Endothelial cell of umbilical vein (primary cell): ENCODE measurements around the gene PDE3B. TPM values are rescaled to one million over a fixed set of nuclear protein-coding genes. Genes with fewer than 3 reads are reported as not detected.

ENCODE experiments used
- BruUV-seq: library from RNA; stranded (reverse); fragments of 400-500 nt; replicated peaks from 2 replicates; lab custom pipeline; 2021; lab: Mats Ljungman, UMichigan
- CTCF ChIA-PET: fragments of 300-600, 350-600 bp; sonication (Branson Sonifier 250); formaldehyde crosslinking; loops from one replicate; lab custom pipeline; 2021; ENCODE audit warnings: antibody characterized with exemption, inconsistent platforms; lab: Charles Lee
- POLR2A ChIA-PET: fragments of 300-600, 350-600 bp; sonication (Branson Sonifier 250); formaldehyde crosslinking; loops from one replicate; lab custom pipeline; 2021; ENCODE audit warnings: antibody characterized with exemption, inconsistent platforms; lab: Charles Lee
- DNase-seq: peaks from one replicate; pipeline ENCODE4 v3.0.0-alpha.2; 2011; ENCODE audit warnings: low read depth, low spot score
- FAIRE-seq: peaks from 2 replicates; lab custom pipeline; 2011; peaks lifted over from hg19 to GRCh38; lab: Jason Lieb, UNC
- H2AFZ ChIP-seq: 2 replicates; pipeline ENCODE4 v1.6.0; 2012; ENCODE audit warnings: low read depth, low read length, control low read depth, inconsistent platforms
- H3K27ac ChIP-seq: 2 replicates; pipeline ENCODE4 v1.5.1; 2011; ENCODE audit warnings: low read depth, mild to moderate bottlenecking, control low read depth, low read length, moderate library complexity; ENCODE audit not compliant: insufficient read depth
- H3K27me3 ChIP-seq, 2 experiments: 2 replicates each; pipeline versions ENCODE4 v1.6.0 to v1.6.1; 2011; ENCODE audit warnings: low read length in 2 of 2, mixed read lengths in 1 of 2; ENCODE audit not compliant: control insufficient read depth in 2 of 2, insufficient read depth in 2 of 2
- H3K36me3 ChIP-seq, 2 experiments: 2 replicates in 1 of 2; 3 replicates in 1 of 2; pipeline ENCODE4 v1.5.1; 2011; ENCODE audit warnings: low read length in 2 of 2, mild to moderate bottlenecking in 1 of 2, moderate library complexity in 1 of 2; ENCODE audit not compliant: control insufficient read depth in 2 of 2, insufficient read depth in 2 of 2; ENCODE audit errors: extremely low read depth in 1 of 2
- H3K4me1 ChIP-seq: 3 replicates; pipeline ENCODE4 v1.5.1; 2011; ENCODE audit warnings: mild to moderate bottlenecking, low read length; ENCODE audit not compliant: control insufficient read depth, insufficient read depth; ENCODE audit errors: extremely low read depth
- H3K4me2 ChIP-seq: 2 replicates; pipeline ENCODE4 v1.6.1; 2011; ENCODE audit warnings: low read length, control low read depth, mixed read lengths; ENCODE audit not compliant: insufficient read depth
- H3K4me3 ChIP-seq, 3 experiments: fragments of 200-600 bp in 1 of 3; sonication (generic), shearing (Covaris generic) in 1 of 3; replicated peaks in 1 of 3; 2 replicates each; pipeline ENCODE4 v1.5.1; 2011 to 2016; ENCODE audit warnings: control low read depth in 3 of 3, low read length in 3 of 3, mild to moderate bottlenecking in 2 of 3, inconsistent platforms in 1 of 3, low read depth in 1 of 3, moderate library complexity in 1 of 3; ENCODE audit not compliant: insufficient read depth in 1 of 3
- H3K79me2 ChIP-seq: 2 replicates; pipeline ENCODE4 v1.6.0; 2012; ENCODE audit warnings: low read length, inconsistent platforms; ENCODE audit not compliant: control insufficient read depth, insufficient read depth
- H3K9ac ChIP-seq: replicated peaks from 2 replicates; pipeline ENCODE3; 2011; ENCODE audit warnings: low read length, control low read depth; ENCODE audit not compliant: insufficient read depth; ENCODE audit errors: extremely low read depth
- H3K9me1 ChIP-seq: replicated peaks from 3 replicates; pipeline ENCODE4 v1.6.0; 2011; ENCODE audit warnings: mild to moderate bottlenecking, low read length; ENCODE audit not compliant: control insufficient read depth, insufficient read depth; ENCODE audit errors: extremely low read depth
- H3K9me3 ChIP-seq: replicated peaks from 2 replicates; pipeline ENCODE4 v1.5.1; 2012; ENCODE audit warnings: low read length, inconsistent platforms; ENCODE audit not compliant: control insufficient read depth, insufficient read depth
- H4K20me1 ChIP-seq: replicated peaks from 2 replicates; pipeline ENCODE3; 2011; ENCODE audit warnings: mild to moderate bottlenecking, low read length; ENCODE audit not compliant: control insufficient read depth, insufficient read depth; ENCODE audit errors: extremely low read depth
- EZH2 ChIP-seq: IDR thresholded peaks from 2 replicates; pipeline ENCODE4 v1.6.1; 2012; ENCODE audit warnings: borderline replicate concordance, low read depth, mild to moderate bottlenecking, moderate library complexity, low read length, inconsistent platforms; ENCODE audit not compliant: severe bottlenecking
- FOS ChIP-seq: IDR thresholded peaks from 2 replicates; pipeline ENCODE4 v1.6.1; 2011; ENCODE audit warnings: mild to moderate bottlenecking, low read length, moderate library complexity, borderline replicate concordance; ENCODE audit not compliant: insufficient read depth
- GATA2 ChIP-seq: IDR thresholded peaks from 2 replicates; pipeline ENCODE4 v1.7.0; 2011; ENCODE audit warnings: low read depth, mild to moderate bottlenecking, moderate library complexity, mixed read lengths, low read length; ENCODE audit not compliant: insufficient read length, insufficient read depth
- JUN ChIP-seq: IDR thresholded peaks from 2 replicates; pipeline ENCODE4 v1.6.1; 2011; ENCODE audit warnings: borderline replicate concordance, low read depth; ENCODE audit not compliant: insufficient read length, insufficient read depth
- MYC ChIP-seq: IDR thresholded peaks from one replicate; pipeline ENCODE4 v1.6.1; 2011; ENCODE audit warnings: mild to moderate bottlenecking, low read depth, low read length
- POLR2A ChIP-seq: IDR thresholded peaks from 2 replicates; pipeline ENCODE4 v1.6.1; 2012; ENCODE audit warnings: low read depth, mild to moderate bottlenecking, control low read depth, low read length
- POLR2AphosphoS5 ChIP-seq: IDR thresholded peaks from 2 replicates; pipeline ENCODE4 v1.6.1; 2012; ENCODE audit warnings: low read depth, mild to moderate bottlenecking, control low read depth, low read length, moderate library complexity; ENCODE audit not compliant: insufficient read depth
- dilution Hi-C: fragments of 300-500 bp; cut with MboI; formaldehyde crosslinking; loops from one replicate; pipeline ENCODE4 v1.15.0; 2019; ENCODE audit warnings: low sequenced_read_pairs; ENCODE audit not compliant: extremely low pct_ligation_motif_present
- intact Hi-C: fragments of 100-400 bp; cut with micrococcal nuclease; formaldehyde crosslinking; loops from one replicate; pipeline ENCODE4 v1.10.0; 2022
- polyA plus RNA-seq, 4 experiments: library from polyadenylated mRNA; depleted of rRNA in 3 of 4; stranded (reverse) in 3 of 4; unstranded in 1 of 4; fragments of >200 nt; gene quantifications; 2 replicates each; pipeline versions ENCODE4 v1.2.1 to v1.2.3, GENCODE V29; 2011 to 2012; ENCODE audit warnings: missing spikeins in 1 of 4
- small RNA-seq: library from RNA; depleted of rRNA; stranded (forward); fragments of <200 nt; gene quantifications from one replicate; pipeline ENCODE3, GENCODE V24; 2012; ENCODE audit warnings: low replicate concordance, low read depth; ENCODE audit not compliant: insufficient read depth, insufficient read length
- total RNA-seq: library from RNA; stranded (reverse); gene quantifications from 2 replicates; pipeline ENCODE4 v1.2.3, GENCODE V29; 2021
- TF ChIP-seq, protein P1 (sequence below): IDR thresholded peaks from 2 replicates; pipeline ENCODE4 v1.6.1; 2011; ENCODE audit not compliant: insufficient read depth, insufficient read length
- TF ChIP-seq, protein P2 (sequence below), 2 donors: IDR thresholded peaks; 1 replicate in 1 of 2; 2 replicates in 1 of 2; pipeline ENCODE4 v1.5.1; 2011; ENCODE audit warnings: low read length in 2 of 2, mild to moderate bottlenecking in 2 of 2, moderate library complexity in 2 of 2, control low read depth in 1 of 2, inconsistent platforms in 1 of 2, low read depth in 1 of 2; ENCODE audit not compliant: insufficient read depth in 1 of 2; ENCODE audit errors: extremely low read depth in 1 of 2

The PDE3B gene
- total and polyA plus RNA-seq, 2 donors (not counting 3 experiments of a cell fraction or from before 2014, with no cell fraction given): 0.26 to 1.9 TPM

DNA sequence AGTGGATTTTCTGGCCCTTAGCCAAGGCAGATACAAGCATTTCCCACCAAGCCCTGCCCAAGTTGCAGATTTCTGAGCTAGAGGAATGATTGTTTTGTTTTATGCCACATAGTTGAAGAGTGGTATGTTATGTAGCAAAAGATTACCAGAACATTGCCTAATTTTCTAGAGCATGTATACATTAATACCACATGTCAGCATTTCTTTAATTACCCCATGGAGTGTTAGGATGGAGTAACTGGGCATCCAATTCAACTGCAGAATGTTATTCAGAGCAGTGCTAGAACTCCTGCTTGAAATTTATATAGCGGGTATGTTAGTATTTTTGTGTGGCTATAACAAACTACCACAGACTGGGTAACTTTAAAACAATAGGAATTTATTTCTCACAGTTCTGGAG lies 272.8 kb downstream of the PDE3B start:
- H3K4me1 ChIP-seq: no peaks in the 10 kb centered on the region
- H3K27ac ChIP-seq: no peak overlapping the region
- dilution Hi-C loops: no loop called here
- H3K79me2 ChIP-seq: no peaks in the 10 kb centered on the region
- H2AFZ ChIP-seq: no peak overlapping the region
- ChIA-PET CTCF (interaction anchor here (0.7 to 1.2 kb wide), 3 partner anchors 9 to 126 kb away, joined by 3 to 8 read pairs (median 3); no protein-coding TSS in a partner anchor), POLR2A (no interaction called here)
- H3K4me2 ChIP-seq: no peak overlapping the region
- DNase-seq (no peak), FAIRE-seq (no peak)
- H3K9me1 ChIP-seq: no peaks in the 10 kb centered on the region
- no peak overlapping the region for H3K9ac ChIP-seq
- no peaks in the 10 kb centered on the region for H3K9me3 ChIP-seq
- intact Hi-C loops: no loop called here
- peaks cover 5 to 17% of the 10 kb centered on the region in 2 experiments for H3K27me3 ChIP-seq
- no peaks in the 10 kb centered on the region for H4K20me1 ChIP-seq
- H3K4me3 ChIP-seq: no peak overlapping the region
- no TSS peak for BruUV-seq
- no peaks in the 10 kb centered on the region for H3K36me3 ChIP-seq
- TF ChIP-seq POLR2A (no peak), MYC (no peak), EZH2 (no peak), JUN (no peak), GATA2 (no peak), FOS (no peak), POLR2AphosphoS5 (no peak)
- TF ChIP-seq, protein P1, sequence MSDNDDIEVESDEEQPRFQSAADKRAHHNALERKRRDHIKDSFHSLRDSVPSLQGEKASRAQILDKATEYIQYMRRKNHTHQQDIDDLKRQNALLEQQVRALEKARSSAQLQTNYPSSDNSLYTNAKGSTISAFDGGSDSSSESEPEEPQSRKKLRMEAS: no peak
- TF ChIP-seq, protein P2, sequence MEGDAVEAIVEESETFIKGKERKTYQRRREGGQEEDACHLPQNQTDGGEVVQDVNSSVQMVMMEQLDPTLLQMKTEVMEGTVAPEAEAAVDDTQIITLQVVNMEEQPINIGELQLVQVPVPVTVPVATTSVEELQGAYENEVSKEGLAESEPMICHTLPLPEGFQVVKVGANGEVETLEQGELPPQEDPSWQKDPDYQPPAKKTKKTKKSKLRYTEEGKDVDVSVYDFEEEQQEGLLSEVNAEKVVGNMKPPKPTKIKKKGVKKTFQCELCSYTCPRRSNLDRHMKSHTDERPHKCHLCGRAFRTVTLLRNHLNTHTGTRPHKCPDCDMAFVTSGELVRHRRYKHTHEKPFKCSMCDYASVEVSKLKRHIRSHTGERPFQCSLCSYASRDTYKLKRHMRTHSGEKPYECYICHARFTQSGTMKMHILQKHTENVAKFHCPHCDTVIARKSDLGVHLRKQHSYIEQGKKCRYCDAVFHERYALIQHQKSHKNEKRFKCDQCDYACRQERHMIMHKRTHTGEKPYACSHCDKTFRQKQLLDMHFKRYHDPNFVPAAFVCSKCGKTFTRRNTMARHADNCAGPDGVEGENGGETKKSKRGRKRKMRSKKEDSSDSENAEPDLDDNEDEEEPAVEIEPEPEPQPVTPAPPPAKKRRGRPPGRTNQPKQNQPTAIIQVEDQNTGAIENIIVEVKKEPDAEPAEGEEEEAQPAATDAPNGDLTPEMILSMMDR (IDR thresholded peaks at IDR 0.05; ENCODE audit: extremely low read depth in 1 of 2, insufficient read depth in 1 of 2, low read depth in 1 of 2, low read length in 2 of 2): no peak

Small RNAs within 50 kb of the gene (small RNA-seq; reads per million reads assigned to genes)
- not detected for gene CALCP

Other genes starting within 250 kb of the PDE3B start
- gene COPB1, start 144.0 kb upstream of the PDE3B start, total RNA-seq: 145 and 146 TPM in 2 replicates
- 47.8 and 61.1 TPM in 2 replicates for gene COPB1, start 144.0 kb upstream of the PDE3B start, polyA plus RNA-seq
- 194 and 203 TPM in 2 replicates for gene PSMA1, start 123.4 kb upstream of the PDE3B start, total RNA-seq
- 185 and 220 TPM in 2 replicates for gene PSMA1, start 123.4 kb upstream of the PDE3B start, polyA plus RNA-seq
- gene CYP2R1, start 248.4 kb downstream of the PDE3B start, total RNA-seq: 8.0 and 11.6 TPM in 2 replicates
- gene CYP2R1, start 248.4 kb downstream of the PDE3B start, polyA plus RNA-seq: 5.8 and 6.5 TPM in 2 replicates